Coronary artery (tissue), 2 donors: Measurements from ENCODE around the gene HIVEP1.

Source experiments
- DNase-seq: peaks from one replicate; pipeline ENCODE4 v3.0.0-alpha.2; 2017; ENCODE audit warnings: low spot score
- H3K27ac ChIP-seq, 2 donors: fragments of 200-600 bp; sonication (generic); one replicate each; pipeline ENCODE4 v1.5.1; 2016 to 2019
- H3K4me3 ChIP-seq: fragments of 200-600 bp; sonication (generic); 2 replicates; pipeline ENCODE4 v1.5.1; 2016; ENCODE audit warnings: mild to moderate bottlenecking, moderate library complexity
- CTCF ChIP-seq: fragments of 200-600 bp; sonication (generic); IDR thresholded peaks from one replicate; pipeline ENCODE4 v1.5.1; 2019; ENCODE audit warnings: antibody characterized with exemption

Gene HIVEP1

GRCh38 chr6:12090714-12091113 is 78.6 kb downstream of the HIVEP1 start:
- Histone ChIP-seq H3K27ac (no peak overlapping the region), H3K4me3 (no peak overlapping the region)
- TF ChIP-seq CTCF = no peak
- no peak for DNase-seq

- TF ChIP-seq CTCF = no peak
- Histone ChIP-seq H3K27ac (no peak overlapping the region), H3K4me3 (no peak overlapping the region)
- no peak for DNase-seq
Measured at GRCh38 chr6:12092762-12093161, 80.7 kb downstream of the HIVEP1 start.

GRCh38 chr6:12094689-12095088 is 82.6 kb downstream of the HIVEP1 start:
- no peak overlapping the region for H3K27ac ChIP-seq
- TF ChIP-seq CTCF = no peak
- H3K4me3 ChIP-seq = no peak overlapping the region
- no peak for DNase-seq

GRCh38 chr6:12096342-12096741 is 84.2 kb downstream of the HIVEP1 start:
- H3K27ac ChIP-seq = no peak overlapping the region
- DNase-seq = no peak
- H3K4me3 ChIP-seq = no peak overlapping the region
- no peak for TF ChIP-seq CTCF

- Histone ChIP-seq H3K27ac (no peak overlapping the region), H3K4me3 (no peak overlapping the region)
- no peak for TF ChIP-seq CTCF
- DNase-seq = no peak
Measured at GRCh38 chr6:12097791-12098190, 85.7 kb downstream of the HIVEP1 start.

- TF ChIP-seq CTCF = no peak
Measured at GRCh38 chr6:12099623-12100338, 87.7 kb downstream of the HIVEP1 start.

GRCh38 chr6:12101048-12101447 is 88.9 kb downstream of the HIVEP1 start:
- DNase-seq = no peak
- H3K27ac ChIP-seq = no peak overlapping the region
- H3K4me3 ChIP-seq = no peak overlapping the region
- TF ChIP-seq CTCF = no peak

More at GRCh38 chr6:12099623-12100338, 87.7 kb downstream of the HIVEP1 start:
- H3K4me3 ChIP-seq = no peak overlapping the region
- DNase-seq = no peak
- no peak overlapping the region for H3K27ac ChIP-seq
